GM21737 (cell line): ENCODE measurements around the gene TMEFF1.

Source experiments
- ATAC-seq: cut with Tn5 transposase; IDR thresholded peaks from one replicate; pipeline ENCODE4 v1.9.1; 2021; ENCODE audit warnings: mild to moderate bottlenecking, moderate library complexity; ENCODE audit not compliant: unreplicated experiment

Gene TMEFF1

DNA sequence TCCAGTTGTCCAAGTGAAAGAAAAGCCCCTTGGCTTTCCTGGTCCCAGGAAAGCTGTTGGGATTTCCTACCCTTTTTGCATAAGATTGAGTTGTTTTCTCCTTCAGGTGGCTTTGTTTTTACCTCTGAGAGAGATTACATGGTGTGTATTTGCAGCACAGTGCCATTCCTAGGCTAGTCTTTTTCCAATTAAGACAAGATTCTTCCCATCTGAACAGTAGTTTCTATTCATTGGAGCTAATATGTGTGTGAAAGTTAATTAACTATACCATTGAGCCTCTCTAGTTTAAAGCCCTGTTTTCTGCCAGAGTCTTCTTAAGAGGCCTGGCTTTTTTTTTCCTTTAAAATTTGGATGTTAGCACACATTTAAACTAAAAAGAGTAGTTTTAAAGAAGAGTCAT is 25.9 kb upstream of the TMEFF1 start:
- no peak for ATAC-seq

GRCh38 chr9:100448266-100448665 is 24.7 kb upstream of the TMEFF1 start:
- no peak for ATAC-seq

- ATAC-seq: peak; percentile 76
Measured at GRCh38 chr9:100449420-100449819, 23.5 kb upstream of the TMEFF1 start.

DNA sequence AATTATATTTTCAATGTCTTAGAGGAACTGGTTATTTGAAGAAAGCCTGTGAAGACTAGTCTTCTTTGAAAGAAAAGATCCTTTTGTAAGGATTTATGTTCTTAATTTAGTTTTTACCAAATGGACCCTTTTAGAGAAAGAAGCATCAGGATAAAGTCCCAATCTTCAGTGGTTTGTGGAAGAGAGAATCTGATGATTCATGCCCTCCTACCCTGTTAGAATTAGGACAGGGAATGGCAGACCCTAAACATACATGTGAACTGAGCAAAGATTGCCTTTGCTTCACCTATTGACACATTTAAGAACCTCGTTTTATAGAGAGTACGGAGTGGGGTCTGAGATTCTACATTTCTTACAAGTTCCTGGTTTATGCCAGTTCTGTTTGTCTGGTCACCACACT is 20.1 kb upstream of the TMEFF1 start:
- no peak for ATAC-seq

DNA sequence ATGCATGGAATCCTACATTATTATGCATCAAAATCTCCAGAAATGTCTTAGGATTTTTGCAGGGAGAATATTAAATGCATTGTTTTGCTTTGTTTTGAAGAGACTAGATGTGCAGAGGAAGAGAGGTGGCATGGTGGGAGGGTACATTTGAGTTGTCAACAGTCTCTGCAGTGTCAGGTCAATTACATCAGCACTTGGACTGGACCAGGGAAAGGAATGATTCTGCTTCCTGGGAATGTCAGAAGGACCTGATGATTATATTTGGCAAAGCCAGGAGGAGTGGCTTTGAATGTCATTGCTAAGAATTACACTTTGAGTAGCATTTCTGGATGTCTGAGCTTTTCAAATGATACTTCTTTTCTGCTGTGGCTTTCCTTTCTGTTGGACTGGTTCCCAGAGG is 17.5 kb upstream of the TMEFF1 start:
- ATAC-seq: no peak

DNA sequence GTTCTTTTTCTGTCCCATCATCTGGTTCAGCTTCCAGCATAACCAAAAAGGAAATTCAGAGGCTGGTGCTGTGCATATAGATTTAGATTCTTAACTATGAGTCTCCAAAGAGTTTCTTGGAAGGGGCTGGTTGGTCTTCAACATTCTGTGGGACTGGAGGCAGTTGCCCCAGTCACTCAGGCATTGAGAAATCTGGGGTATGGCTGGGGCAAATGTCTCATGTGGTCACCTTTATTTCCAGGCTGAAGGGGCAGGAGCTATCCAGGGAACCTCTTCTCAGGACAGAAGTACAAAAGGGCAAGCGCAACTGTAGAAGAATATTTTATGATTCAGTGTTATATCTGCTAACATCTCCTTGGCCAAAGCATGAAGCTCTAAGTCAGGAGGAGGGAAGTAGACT is 15.4 kb upstream of the TMEFF1 start:
- ATAC-seq: no peak

DNA sequence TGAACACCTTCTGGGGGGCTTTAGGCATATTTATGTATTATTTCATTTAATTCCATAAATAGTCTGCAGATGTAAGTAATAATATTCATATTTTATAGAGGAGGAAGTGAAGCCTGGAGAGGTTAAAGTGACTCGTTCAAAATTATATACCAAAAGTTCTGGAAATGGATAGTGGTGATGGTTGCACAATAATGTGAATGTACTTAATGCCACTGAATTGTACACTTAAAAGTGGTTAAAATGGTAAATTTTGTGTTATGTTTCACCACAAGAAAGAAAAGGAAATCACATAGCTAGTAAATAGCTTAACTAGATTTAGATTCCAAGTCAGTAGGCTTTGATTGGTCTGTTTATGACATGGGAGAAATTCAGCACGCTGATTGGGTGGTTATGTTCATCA is 13.0 kb upstream of the TMEFF1 start:
- ATAC-seq: no peak

DNA sequence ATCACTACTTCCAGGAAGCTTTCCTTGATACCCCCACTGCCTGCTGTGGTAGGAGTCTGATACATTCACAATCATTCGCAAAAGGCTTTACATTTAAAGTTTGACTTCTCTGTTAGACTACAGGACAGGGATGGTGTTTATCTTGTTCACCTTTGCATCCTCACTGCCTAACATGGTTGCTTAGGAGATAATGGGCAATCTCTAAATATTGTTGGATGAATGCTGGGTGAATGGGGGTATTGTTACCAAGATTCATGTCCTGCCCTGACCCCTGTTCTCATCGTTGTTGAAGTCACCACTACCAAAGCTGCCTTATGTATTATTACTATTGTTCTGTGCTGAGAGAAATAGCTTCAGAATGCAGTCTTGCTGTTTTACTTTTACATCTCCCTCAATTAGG is 7.7 kb upstream of the TMEFF1 start:
- no peak for ATAC-seq

- ATAC-seq: no peak
Measured at GRCh38 chr9:100465761-100466160, 7.2 kb upstream of the TMEFF1 start.

GRCh38 chr9:100466171-100466828 is 6.6 kb upstream of the TMEFF1 start:
- ATAC-seq: no peak

DNA sequence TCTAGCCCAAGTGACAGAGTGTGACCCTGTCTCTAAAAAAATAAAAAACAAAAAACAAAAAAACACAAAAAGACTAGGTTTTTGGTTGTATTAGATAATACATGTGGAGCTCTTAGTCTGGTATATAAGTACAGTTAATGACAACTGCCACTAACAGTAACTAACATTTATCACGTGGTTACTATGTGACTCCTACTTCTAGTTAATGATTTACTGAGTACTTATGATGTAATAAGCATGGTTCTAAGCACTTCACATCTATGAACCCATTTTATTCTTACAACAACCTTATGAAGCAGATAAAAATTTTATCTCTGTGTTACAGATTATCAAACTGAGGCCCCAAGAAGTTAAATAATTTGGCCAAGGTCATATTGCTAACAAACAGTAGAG is 6.1 kb upstream of the TMEFF1 start:
- ATAC-seq: no peak

GRCh38 chr9:100468041-100468440 is 4.9 kb upstream of the TMEFF1 start:
- ATAC-seq: no peak

DNA sequence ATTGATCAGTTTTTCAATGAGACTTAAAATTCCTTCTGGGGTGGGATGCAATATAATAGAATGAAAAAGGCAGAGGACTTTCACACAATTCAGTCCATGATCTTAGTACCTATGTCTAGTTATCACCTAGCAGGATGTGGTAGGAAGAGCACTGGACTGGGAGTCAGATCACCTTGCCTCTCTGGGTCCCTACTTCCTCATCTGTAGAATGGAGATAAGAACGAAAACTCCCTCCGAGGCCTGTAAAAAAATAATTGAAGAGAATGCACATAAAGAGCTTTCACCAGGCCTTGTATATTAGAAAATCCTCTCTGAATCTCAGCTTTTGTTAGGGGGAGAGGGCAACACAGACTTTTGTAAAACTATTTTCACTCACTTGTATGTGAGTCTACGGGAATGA is 681 bp upstream of the TMEFF1 start:
- no peak for ATAC-seq

DNA sequence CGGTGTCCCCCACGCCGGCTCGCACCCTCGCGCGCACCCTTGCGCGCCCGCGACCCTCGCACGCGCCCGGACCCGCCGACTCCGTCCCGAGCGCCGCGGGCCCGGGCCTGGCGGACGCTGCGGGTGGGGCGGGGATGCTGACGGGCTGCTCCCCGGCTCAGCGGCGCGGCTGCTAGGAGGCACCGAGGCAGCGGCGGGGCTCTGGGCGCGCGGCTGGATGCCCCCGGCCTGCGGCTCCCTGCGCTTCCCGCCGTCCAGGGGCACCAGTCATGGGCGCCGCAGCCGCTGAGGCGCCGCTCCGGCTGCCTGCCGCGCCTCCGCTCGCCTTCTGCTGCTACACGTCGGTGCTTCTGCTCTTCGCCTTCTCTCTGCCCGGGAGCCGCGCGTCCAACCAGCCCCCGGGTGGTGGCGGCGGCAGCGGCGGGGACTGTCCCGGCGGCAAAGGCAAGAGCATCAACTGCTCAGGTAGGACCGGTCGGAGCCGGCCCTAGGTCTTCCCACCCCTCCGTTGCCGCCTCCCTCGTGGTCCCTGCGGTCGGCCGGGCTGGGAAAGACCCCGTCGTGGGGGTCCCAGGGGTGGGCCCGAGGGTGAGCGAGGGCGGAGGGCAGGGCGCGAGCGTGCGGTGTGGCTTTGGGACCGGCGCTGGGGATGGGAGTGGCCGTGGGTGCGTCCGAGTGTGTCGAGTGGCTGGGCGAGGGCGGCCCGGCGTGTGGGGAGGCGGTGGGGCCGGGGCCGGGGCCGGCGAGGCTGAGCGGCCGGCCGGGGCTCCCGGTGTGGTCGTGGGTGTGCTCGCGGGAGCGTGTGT is 530 bp downstream of the TMEFF1 start:
- ATAC-seq: peak; percentile 48

GRCh38 chr9:100474082-100474923 is 1.4 kb downstream of the TMEFF1 start:
- ATAC-seq: no peak

- no peak for ATAC-seq
Measured at GRCh38 chr9:100474924-100475276, 2.0 kb downstream of the TMEFF1 start.

DNA sequence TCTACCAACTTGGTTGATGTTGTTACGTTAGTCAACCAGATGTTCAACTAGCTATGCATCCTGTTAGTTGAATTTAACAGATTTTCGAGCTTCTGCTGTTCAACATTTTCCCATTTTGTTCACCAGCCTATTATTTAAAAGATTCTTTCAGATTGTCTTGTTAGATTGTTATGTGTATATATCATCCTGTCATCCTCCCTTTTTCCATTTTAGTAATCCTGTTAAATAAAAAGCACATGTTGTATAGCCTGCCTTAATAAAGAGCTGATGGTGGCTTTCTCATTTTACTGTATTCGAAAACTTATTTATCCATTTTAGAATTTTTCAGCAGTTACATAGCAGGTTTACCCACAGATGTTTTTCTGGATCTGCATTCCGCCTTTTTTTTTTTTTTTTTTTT is 4.3 kb downstream of the TMEFF1 start:
- no peak for ATAC-seq

- ATAC-seq: no peak
Measured at GRCh38 chr9:100478192-100478591, 5.2 kb downstream of the TMEFF1 start.

GRCh38 chr9:100479820-100480219 is 6.9 kb downstream of the TMEFF1 start:
- ATAC-seq: no peak

DNA sequence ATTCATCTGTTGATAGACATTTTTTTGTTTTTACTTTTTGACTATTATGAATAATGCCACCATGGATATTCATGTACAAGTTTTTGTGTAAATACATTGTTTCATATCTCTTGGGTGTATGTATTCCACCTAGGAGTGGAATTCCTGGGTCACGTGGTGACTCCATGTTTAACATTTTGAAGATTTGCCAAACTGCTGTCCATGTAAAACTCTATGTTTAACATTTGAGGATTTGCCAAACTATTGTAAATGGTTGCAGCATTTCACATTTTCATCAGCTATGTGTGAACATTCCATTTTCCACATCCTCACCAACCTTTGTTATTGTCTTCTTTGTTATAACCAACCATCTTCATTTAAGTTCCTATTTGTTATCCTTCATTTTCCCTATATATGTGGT is 12.2 kb downstream of the TMEFF1 start:
- no peak for ATAC-seq

- no peak for ATAC-seq
Measured at GRCh38 chr9:100486479-100487176, 13.7 kb downstream of the TMEFF1 start.
